Neuronal stem cell (in vitro differentiated cells): ENCODE measurements around the gene TTF1.

Source experiments
- DNase-seq: peaks from one replicate; pipeline ENCODE4 v3.0.0-alpha.2; 2013; ENCODE audit warnings: low spot score
- H2AFZ ChIP-seq: one replicate; pipeline ENCODE4 v1.6.1; 2013; ENCODE audit warnings: mild to moderate bottlenecking, low read length, inconsistent platforms
- H2AK5ac ChIP-seq: 2 replicates; pipeline ENCODE4 v1.6.1; 2013; ENCODE audit warnings: low read depth, mild to moderate bottlenecking, inconsistent platforms, low read length, moderate library complexity, mixed read lengths
- H2BK120ac ChIP-seq: 2 replicates; pipeline ENCODE4 v1.6.1; 2013; ENCODE audit warnings: low read depth, mild to moderate bottlenecking, inconsistent platforms, low read length, moderate library complexity, mixed read lengths
- H2BK12ac ChIP-seq: one replicate; pipeline ENCODE4 v1.6.1; 2013; ENCODE audit warnings: low read length, inconsistent platforms
- H2BK15ac ChIP-seq: 2 replicates; pipeline ENCODE4 v1.6.1; 2013; ENCODE audit warnings: mild to moderate bottlenecking, low read length, inconsistent platforms, mixed read lengths
- H2BK5ac ChIP-seq: one replicate; pipeline ENCODE4 v1.6.1; 2013; ENCODE audit warnings: inconsistent platforms, mild to moderate bottlenecking, low read length, moderate library complexity
- H3K14ac ChIP-seq: one replicate; pipeline ENCODE4 v1.6.1; 2013; ENCODE audit warnings: low read length, inconsistent platforms
- H3K18ac ChIP-seq: 2 replicates; pipeline ENCODE4 v1.6.1; 2013; ENCODE audit warnings: low read length, inconsistent platforms
- H3K23ac ChIP-seq: 2 replicates; pipeline ENCODE4 v1.6.1; 2013; ENCODE audit warnings: low read depth, mild to moderate bottlenecking, mixed read lengths, low read length, inconsistent platforms; ENCODE audit not compliant: poor library complexity
- H3K27ac ChIP-seq: replicated peaks from 3 replicates; pipeline ENCODE4 v1.5.1; 2013; ENCODE audit warnings: low read length, inconsistent platforms
- H3K27me3 ChIP-seq, 3 experiments: 2 replicates each; pipeline ENCODE4 v1.6.1; 2013; ENCODE audit warnings: low read length in 3 of 3, mild to moderate bottlenecking in 2 of 3, inconsistent platforms in 1 of 3, low read depth in 1 of 3, mixed read lengths in 1 of 3, moderate library complexity in 1 of 3; ENCODE audit not compliant: control insufficient read depth in 3 of 3, insufficient read depth in 3 of 3
- H3K36me3 ChIP-seq, 2 donors: replicated peaks in 1 of 2; 2 replicates each; pipeline ENCODE4 v1.6.1; 2013; ENCODE audit warnings: low read length in 2 of 2; ENCODE audit not compliant: control insufficient read depth in 2 of 2, insufficient read depth in 2 of 2
- H3K4ac ChIP-seq: 2 replicates; pipeline ENCODE4 v1.6.1; 2013; ENCODE audit warnings: inconsistent platforms, mild to moderate bottlenecking, low read length, moderate library complexity
- H3K4me1 ChIP-seq, 2 donors: 1 replicate in 1 of 2; 2 replicates in 1 of 2; pipeline ENCODE4 v1.6.1; 2013; ENCODE audit warnings: low read length in 2 of 2, low read depth in 1 of 2; ENCODE audit not compliant: control insufficient read depth in 2 of 2, insufficient read depth in 1 of 2
- H3K4me2 ChIP-seq: one replicate; pipeline ENCODE4 v1.6.1; 2013; ENCODE audit warnings: mild to moderate bottlenecking, low read length, inconsistent platforms; ENCODE audit not compliant: insufficient read depth, poor library complexity, severe bottlenecking
- H3K4me3 ChIP-seq, 2 donors: 2 replicates each; pipeline ENCODE4 v1.5.1; 2013; ENCODE audit warnings: low read length in 2 of 2, mild to moderate bottlenecking in 2 of 2, inconsistent platforms in 1 of 2, moderate library complexity in 1 of 2
- H3K79me1 ChIP-seq: one replicate; pipeline ENCODE4 v1.6.1; 2013; ENCODE audit warnings: low read depth, mild to moderate bottlenecking, inconsistent platforms, low read length, moderate library complexity
- H3K9ac ChIP-seq: one replicate; pipeline ENCODE4 v1.6.1; 2013; ENCODE audit warnings: mild to moderate bottlenecking, low read depth, low read length, inconsistent platforms; ENCODE audit not compliant: poor library complexity
- H3K9me3 ChIP-seq, 2 donors: replicated peaks in 1 of 2; 2 replicates each; pipeline versions ENCODE3 to v1.6.1; 2013; ENCODE audit warnings: low read length in 2 of 2, mild to moderate bottlenecking in 2 of 2, inconsistent platforms in 1 of 2, low read depth in 1 of 2, mixed read lengths in 1 of 2, moderate library complexity in 1 of 2; ENCODE audit not compliant: control insufficient read depth in 2 of 2, insufficient read depth in 1 of 2
- H4K8ac ChIP-seq: one replicate; pipeline ENCODE4 v1.6.1; 2013; ENCODE audit warnings: low read depth, mild to moderate bottlenecking, inconsistent platforms, low read length, moderate library complexity
- H4K91ac ChIP-seq: one replicate; pipeline ENCODE4 v1.6.1; 2013; ENCODE audit warnings: low read length, low read depth, mild to moderate bottlenecking, inconsistent platforms; ENCODE audit not compliant: poor library complexity
- WGBS, 2 donors: extraction: QIAGEN DNeasy Blood & Tissue Kit; methylation state at CpG; one replicate each; pipeline ENCODE4 v1.1.7; 2013; ENCODE audit warnings: missing lambda C conversion rate in 2 of 2, mixed read lengths in 1 of 2; ENCODE audit not compliant: insufficient read length in 2 of 2, insufficient replicate concordance in 1 of 2; ENCODE audit errors: extremely low coverage in 2 of 2; 5-methylcytosine and 5-hydroxymethylcytosine counted together

Gene TTF1

DNA sequence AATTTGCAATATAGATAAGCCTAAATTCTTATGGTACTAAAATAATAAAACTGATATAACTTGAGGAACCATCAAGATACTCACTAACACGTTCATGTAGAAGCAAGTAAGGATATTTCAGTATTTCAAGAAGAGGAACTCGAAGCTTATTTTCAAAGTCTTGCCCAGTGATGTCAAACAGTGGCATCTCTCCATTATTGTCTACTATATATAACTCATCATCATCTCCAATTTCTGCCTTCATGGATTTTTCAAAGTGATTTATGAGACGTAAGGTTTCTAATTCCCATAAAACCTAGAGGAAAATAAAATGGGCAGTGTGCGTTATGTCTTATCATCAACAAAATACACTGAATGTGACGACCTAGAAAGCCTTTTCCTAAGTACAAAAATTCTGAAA, 60.5 kb downstream of the TTF1 start:
- no peak overlapping the region for H2BK5ac ChIP-seq
- no peak overlapping the region for H3K14ac ChIP-seq
- no peak overlapping the region for H4K91ac ChIP-seq
- no peak overlapping the region for H3K4me3 ChIP-seq
- no peaks in the 10 kb centered on the region for H3K4me1 ChIP-seq
- H2BK120ac ChIP-seq, result no peak overlapping the region
- H3K9me3 ChIP-seq, result no peaks in the 10 kb centered on the region
- H3K27ac ChIP-seq, result no peak overlapping the region
- no peak overlapping the region for H3K23ac ChIP-seq
- no peak overlapping the region for H3K9ac ChIP-seq
- no peak overlapping the region for H2AK5ac ChIP-seq
- H3K27me3 ChIP-seq, result no peaks in the 10 kb centered on the region
- H4K8ac ChIP-seq, result no peak overlapping the region
- H2AFZ ChIP-seq, result no peak overlapping the region
- H3K4me2 ChIP-seq, result no peak overlapping the region
- H3K4ac ChIP-seq, result no peak overlapping the region
- no peak for DNase-seq
- no peak overlapping the region for H2BK12ac ChIP-seq
- peaks cover 30 to 98% of the 10 kb centered on the region in 2 donors for H3K36me3 ChIP-seq
- no peaks in the 10 kb centered on the region for H3K79me1 ChIP-seq
- WGBS, 2 donors, result no CpG with 5 or more reads among the region's 5 CpGs
- no peak overlapping the region for H3K18ac ChIP-seq
- H2BK15ac ChIP-seq, result no peak overlapping the region

DNA sequence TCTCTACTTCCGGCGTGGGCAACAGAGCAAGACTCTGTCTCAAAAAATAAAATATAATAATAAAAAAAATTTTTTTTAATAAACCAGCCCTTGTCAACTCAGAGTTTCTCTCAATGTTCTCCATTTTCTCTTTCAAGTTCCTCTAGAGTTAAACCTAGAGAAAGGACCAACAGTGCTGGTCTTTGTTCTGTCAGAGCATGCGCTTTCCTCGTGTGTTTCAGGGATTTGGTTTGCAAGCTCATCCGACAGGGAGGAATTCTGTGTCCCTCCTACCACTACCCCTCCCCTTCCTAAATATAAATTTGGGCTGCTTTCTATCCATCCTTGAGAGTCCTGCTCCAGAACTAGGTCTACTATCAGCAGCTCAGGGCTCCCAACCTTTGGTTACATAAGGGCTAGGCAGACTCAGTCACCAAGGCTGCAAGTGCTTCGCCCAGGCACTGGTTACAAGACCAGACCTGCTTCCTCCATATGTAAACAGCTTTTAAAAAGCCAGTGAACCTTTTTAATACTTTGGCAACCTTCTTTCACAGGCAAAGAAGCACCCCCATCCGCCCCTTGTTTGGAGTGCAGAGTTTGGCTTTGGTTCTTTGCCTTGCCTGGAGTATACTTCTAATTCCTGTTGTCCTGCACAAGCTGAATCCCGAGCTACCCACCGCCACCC, 65.3 kb downstream of the TTF1 start:
- Histone ChIP-seq H2AK5ac (no peak overlapping the region), H3K18ac (no peak overlapping the region), H2BK120ac (no peak overlapping the region), H3K36me3 (peaks cover 28 to 98% of the 10 kb centered on the region in 2 donors), H3K14ac (no peak overlapping the region), H3K4ac (no peak overlapping the region), H3K9me3 (no peaks in the 10 kb centered on the region), H3K23ac (no peak overlapping the region), H4K8ac (no peak overlapping the region), H2BK12ac (no peak overlapping the region), H2BK5ac (no peak overlapping the region), H3K4me3 (no peak overlapping the region), H3K9ac (no peak overlapping the region), H4K91ac (no peak overlapping the region), H3K79me1 (no peaks in the 10 kb centered on the region), H3K4me1 (no peaks in the 10 kb centered on the region), H3K27ac (no peak overlapping the region), H3K4me2 (no peak overlapping the region), H3K27me3 (no peaks in the 10 kb centered on the region), H2BK15ac (no peak overlapping the region), H2AFZ (no peak overlapping the region)
- WGBS, 2 donors, result no CpG with 5 or more reads among the region's 9 CpGs
- DNase-seq, result no peak

DNA sequence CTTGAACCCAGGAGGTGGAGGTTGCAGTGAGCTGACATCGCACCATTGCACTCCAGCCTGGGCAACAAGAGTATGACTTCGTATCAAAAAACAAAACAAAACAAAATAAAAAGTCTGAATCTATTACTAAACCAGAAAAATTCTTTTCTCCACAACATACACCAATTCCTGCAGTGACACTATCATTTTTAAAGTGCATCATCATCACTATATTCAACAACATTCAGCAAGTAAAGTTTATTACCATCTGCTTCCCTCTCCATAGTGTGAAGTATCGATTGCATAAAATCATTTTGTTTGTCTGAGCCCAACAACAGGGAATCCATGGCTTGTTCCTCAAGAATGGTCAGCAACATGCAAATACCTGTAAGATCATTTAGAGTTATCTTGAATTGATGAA, 72.3 kb downstream of the TTF1 start:
- no CpG with 5 or more reads among the region's 3 CpGs for WGBS, 2 donors
- Histone ChIP-seq H2AK5ac (no peak overlapping the region), H3K9me3 (no peaks in the 10 kb centered on the region), H3K4ac (no peak overlapping the region), H2BK5ac (no peak overlapping the region), H2BK12ac (no peak overlapping the region), H3K27me3 (no peaks in the 10 kb centered on the region), H3K14ac (no peak overlapping the region), H3K23ac (no peak overlapping the region), H3K4me1 (no peaks in the 10 kb centered on the region), H4K8ac (no peak overlapping the region), H3K27ac (no peak overlapping the region), H3K79me1 (no peaks in the 10 kb centered on the region), H3K4me3 (no peak overlapping the region), H3K36me3 (peaks cover 12 to 96% of the 10 kb centered on the region in 2 donors), H2AFZ (no peak overlapping the region), H2BK120ac (no peak overlapping the region), H4K91ac (no peak overlapping the region), H3K18ac (no peak overlapping the region), H3K9ac (no peak overlapping the region), H3K4me2 (no peak overlapping the region), H2BK15ac (no peak overlapping the region)
- no peak for DNase-seq

DNA sequence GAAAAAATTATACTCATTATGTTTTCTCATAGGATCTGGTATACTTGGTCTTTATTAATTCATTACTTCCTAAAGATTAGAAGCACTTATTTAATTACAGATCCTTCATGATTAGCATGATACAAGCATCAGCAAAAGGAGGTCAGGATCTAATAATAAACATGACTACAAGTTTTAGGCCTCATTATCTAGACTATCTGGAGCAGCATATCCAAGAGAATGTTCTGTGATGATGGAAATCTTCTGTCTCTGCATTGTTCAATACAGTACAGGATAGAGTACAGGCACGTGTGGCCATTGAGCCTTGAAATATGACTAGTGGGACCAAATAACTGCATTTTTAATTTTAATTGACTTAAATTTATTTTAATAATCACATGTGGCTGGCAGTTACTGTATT, 73.1 kb downstream of the TTF1 start:
- H3K4me1 ChIP-seq, result no peaks in the 10 kb centered on the region
- no peak overlapping the region for H3K4me2 ChIP-seq
- H3K36me3 ChIP-seq, result peaks cover 12 to 96% of the 10 kb centered on the region in 2 donors
- no peaks in the 10 kb centered on the region for H3K27me3 ChIP-seq
- WGBS, 2 donors, result no CpG with 5 or more reads among the region's 1 CpG
- H3K9me3 ChIP-seq, result no peaks in the 10 kb centered on the region
- H3K27ac ChIP-seq, result no peak overlapping the region
- H4K91ac ChIP-seq, result no peak overlapping the region
- no peak overlapping the region for H3K18ac ChIP-seq
- no peak overlapping the region for H2BK12ac ChIP-seq
- H3K9ac ChIP-seq, result no peak overlapping the region
- H2AFZ ChIP-seq, result no peak overlapping the region
- H2BK120ac ChIP-seq, result no peak overlapping the region
- H3K14ac ChIP-seq, result no peak overlapping the region
- H3K23ac ChIP-seq, result no peak overlapping the region
- H3K4ac ChIP-seq, result no peak overlapping the region
- H2AK5ac ChIP-seq, result no peak overlapping the region
- DNase-seq, result no peak
- H4K8ac ChIP-seq, result no peak overlapping the region
- no peak overlapping the region for H3K4me3 ChIP-seq
- no peak overlapping the region for H2BK15ac ChIP-seq
- no peak overlapping the region for H2BK5ac ChIP-seq
- no peaks in the 10 kb centered on the region for H3K79me1 ChIP-seq
